Prostate gland (tissue), 2 donors: ENCODE measurements around the gene ULK4.

Experiments
- POLR2AphosphoS5 ChIP-seq: sonication (generic); formaldehyde crosslinking; IDR thresholded peaks from one replicate; pipeline ENCODE4 v1.6.1; 2017; ENCODE audit warnings: antibody characterized with exemption
- TF ChIP-seq, protein P1 (sequence below), 4 experiments: fragments of 200-600 bp in 2 of 4; fragments of 450-650 bp in 2 of 4; sonication (generic) in 2 of 4; IDR thresholded peaks; 1 replicate in 3 of 4; 2 replicates in 1 of 4; pipeline ENCODE4 v1.5.1; 2016 to 2019; ENCODE audit warnings: antibody characterized with exemption in 4 of 4, mild to moderate bottlenecking in 2 of 4, moderate library complexity in 2 of 4

DNA sequence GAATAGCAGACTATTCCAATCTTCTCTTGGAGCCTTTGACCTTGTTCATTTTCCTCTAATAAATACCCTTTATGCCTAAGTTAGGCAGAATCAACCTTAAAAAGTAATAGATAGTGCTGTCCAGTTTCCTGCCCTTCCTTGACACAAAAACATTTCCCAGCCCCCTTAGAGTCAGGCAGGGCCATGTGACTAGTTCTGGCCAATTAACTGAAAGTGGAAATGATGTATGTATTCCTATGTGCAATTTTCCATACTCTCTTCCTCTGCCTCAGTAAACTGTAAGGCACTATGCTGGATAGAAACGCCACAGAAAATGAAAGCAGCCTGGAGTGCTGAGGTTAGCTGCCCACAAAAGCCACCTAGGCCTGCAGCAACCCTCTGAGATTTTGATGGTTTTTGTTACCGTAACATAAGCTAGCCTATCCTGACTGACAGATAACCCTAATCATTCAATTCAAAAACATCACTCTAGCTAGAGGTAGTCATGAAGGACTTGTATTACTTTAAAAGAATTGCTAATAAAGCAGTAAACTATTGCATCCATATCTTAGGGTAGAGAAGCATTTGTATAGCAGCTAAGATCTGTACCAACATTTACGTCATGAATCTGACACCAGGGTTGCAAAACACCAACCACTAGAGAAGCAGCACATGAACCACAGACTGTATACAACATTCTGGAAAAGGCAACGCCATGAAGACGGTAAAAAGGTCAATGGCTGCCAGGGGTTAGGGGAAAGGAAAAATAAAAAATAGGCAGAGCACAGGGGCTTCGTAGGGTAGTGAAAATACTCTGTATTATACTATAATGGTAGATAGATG is 112.9 kb downstream of the ULK4 start:
- TF ChIP-seq, protein P1, sequence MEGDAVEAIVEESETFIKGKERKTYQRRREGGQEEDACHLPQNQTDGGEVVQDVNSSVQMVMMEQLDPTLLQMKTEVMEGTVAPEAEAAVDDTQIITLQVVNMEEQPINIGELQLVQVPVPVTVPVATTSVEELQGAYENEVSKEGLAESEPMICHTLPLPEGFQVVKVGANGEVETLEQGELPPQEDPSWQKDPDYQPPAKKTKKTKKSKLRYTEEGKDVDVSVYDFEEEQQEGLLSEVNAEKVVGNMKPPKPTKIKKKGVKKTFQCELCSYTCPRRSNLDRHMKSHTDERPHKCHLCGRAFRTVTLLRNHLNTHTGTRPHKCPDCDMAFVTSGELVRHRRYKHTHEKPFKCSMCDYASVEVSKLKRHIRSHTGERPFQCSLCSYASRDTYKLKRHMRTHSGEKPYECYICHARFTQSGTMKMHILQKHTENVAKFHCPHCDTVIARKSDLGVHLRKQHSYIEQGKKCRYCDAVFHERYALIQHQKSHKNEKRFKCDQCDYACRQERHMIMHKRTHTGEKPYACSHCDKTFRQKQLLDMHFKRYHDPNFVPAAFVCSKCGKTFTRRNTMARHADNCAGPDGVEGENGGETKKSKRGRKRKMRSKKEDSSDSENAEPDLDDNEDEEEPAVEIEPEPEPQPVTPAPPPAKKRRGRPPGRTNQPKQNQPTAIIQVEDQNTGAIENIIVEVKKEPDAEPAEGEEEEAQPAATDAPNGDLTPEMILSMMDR (IDR thresholded peaks at IDR 0.05) = no peak
- TF ChIP-seq POLR2AphosphoS5 = no peak
